DMS 273 (cell line): ENCODE data around the gene ASIC3.
"Not testable (repeated sequence)": the region's sequence is repeated elsewhere in the genome, so short reads cannot be mapped to it uniquely, and the experiment has no call there.

ENCODE experiments used
- DNase-seq: peaks from one replicate; lab custom pipeline; 2025; ENCODE audit not compliant: unreplicated experiment; lab: John Stamatoyannopoulos, UW

ASIC3 gene

GRCh38 chr7:151032936-151033863, 15.1 kb upstream of the ASIC3 start:
- DNase-seq: peak; percentile 46

DNA sequence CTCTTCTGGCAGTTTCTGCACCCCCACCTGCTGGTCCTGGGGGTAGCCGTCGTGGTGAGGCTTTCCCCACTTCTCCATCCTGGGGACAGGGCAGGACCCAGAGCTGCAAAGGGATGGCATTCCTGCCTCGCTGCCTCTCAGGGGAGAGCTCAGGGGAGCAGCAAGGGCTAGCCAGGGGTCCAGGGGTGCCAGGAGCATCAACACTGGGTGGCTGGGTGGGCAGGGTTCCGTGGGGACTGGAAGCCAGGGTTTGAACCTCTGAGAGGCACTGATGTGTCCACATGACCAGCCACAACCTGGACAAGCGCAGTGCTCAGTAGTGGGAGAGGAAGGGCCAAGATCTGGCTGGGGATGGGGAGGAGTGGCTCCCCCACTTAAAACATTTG, 14.5 kb upstream of the ASIC3 start:
- no peak for DNase-seq

DNA sequence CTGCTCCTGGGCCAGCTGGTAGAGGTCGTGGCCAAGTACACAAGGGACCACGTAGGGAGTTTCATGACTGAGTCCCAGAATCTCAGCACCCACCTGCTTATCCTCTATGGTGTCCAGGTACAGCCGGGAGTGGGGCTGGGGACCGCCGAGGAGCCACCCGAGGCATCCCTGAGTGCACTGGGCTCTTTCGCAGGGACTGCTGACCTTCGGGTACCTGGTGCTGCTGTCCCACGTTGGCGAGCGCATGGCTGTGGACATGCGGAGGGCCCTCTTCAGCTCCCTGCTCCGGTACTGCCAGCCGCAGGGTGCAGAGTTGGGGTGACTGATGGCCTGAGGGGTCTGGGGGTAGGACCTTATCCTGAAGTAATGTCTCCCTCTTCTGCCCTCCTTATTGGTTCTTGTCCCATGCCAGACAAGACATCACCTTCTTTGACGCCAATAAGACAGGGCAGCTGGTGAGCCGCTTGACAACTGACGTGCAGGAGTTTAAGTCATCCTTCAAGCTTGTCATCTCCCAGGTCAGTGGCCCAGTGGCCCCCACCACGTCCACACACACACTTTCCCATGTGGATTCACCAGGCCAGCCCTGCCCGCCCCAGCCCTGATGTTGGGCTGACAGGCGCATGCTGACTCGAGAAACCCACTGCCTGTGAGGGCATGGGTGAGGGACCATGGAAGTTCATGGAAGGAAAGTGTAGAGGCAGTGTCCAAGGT, 13.9 kb upstream of the ASIC3 start:
- no peak for DNase-seq

- DNase-seq: no peak
Measured at GRCh38 chr7:151035026-151035717, 13.2 kb upstream of the ASIC3 start.

GRCh38 chr7:151035902-151036301, 12.4 kb upstream of the ASIC3 start:
- no peak for DNase-seq

GRCh38 chr7:151038951-151039849, 9.1 kb upstream of the ASIC3 start:
- peak; percentile 88 for DNase-seq

DNA sequence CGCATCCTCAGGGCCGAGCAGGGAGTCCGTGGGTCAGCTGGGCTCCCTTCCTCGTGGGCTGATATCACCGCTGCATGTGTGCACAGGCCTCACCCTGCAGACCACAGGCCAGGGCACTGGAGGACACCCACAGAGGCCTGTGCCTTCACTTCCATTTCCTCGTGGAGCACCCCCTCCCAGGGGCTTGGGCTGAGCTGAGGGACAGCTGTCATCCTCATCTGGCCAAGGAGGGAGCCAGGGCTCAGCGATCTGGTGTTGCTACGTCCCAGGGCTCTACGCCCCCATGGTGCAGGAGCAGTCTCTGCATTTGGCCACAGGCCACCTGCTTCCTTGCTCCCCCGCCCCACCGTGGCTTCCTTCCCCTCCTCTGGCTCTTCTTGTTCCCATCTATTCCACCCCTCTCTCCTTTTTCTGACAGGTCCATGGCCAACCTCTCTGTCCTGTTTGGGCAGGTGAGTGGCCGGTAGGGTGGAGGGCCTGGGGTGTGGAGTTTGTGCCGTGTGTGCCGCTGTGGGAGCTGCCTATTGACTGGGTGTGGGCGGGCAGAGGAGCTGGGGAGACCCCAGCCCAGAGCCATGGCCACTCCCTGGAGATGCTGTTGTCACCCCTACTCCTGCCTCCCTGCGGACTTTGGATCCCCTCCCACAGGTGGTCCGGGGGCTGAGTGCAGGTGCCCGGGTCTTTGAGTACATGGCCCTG, 8.3 kb upstream of the ASIC3 start:
- DNase-seq: peak; percentile 81

DNA sequence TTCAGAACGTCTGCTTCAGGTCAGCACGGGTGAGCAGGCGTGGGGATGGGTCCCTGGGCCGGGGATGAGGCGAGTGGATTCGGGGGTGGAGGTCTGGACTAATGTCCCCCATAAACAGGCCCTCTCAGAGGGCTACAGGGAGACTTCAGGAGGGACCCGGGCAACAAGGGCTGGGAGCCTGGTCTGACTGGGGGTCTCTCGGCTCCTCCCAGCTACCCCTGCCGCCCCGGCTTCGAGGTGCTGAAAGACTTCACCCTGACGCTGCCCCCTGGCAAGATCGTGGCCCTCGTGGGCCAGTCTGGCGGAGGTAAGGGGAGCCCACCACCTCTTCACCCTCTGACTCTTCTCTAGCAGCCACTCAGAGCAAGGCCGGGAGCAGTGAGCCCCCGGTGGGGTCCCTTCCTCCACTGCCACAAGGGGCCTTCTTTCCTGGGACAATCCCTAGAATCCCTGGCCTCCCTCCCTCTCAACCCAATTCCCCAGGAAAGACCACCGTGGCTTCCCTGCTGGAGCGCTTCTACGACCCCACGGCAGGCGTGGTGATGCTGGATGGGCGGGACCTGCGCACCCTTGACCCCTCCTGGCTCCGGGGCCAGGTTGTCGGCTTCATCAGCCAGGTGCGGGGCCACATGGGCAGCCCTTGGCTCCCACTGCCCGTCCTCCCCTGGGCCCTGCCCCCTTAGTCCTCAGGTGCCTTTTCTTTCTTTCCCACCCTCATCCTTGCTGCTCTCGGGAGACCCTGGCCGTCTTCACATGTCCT, 7.5 kb upstream of the ASIC3 start:
- no peak for DNase-seq

GRCh38 chr7:151043449-151043848, 4.9 kb upstream of the ASIC3 start:
- DNase-seq: not testable (repeated sequence)

- DNase-seq: no peak
Measured at GRCh38 chr7:151043959-151044358, 4.4 kb upstream of the ASIC3 start.

DNA sequence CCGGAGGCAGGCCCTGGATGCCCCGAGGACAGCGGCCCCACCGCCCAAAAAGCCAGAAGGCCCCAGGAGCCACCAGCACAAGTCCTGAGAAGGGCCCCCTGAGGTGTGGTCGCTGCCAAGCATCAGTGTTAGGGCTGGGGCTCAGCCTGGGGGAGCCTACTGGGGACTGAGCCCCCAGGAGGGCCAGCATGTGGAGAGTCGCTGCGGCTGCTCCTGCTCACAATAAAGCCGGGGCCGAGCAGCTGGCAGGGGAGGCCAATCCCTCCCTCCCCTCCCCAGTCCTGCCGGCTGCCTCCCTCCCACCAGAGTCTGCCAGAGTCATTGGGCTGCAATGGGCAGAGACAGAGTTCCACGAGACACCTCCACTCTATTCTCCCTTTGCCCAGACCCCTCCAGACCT, 3.1 kb upstream of the ASIC3 start:
- peak; percentile 83 for DNase-seq

DNA sequence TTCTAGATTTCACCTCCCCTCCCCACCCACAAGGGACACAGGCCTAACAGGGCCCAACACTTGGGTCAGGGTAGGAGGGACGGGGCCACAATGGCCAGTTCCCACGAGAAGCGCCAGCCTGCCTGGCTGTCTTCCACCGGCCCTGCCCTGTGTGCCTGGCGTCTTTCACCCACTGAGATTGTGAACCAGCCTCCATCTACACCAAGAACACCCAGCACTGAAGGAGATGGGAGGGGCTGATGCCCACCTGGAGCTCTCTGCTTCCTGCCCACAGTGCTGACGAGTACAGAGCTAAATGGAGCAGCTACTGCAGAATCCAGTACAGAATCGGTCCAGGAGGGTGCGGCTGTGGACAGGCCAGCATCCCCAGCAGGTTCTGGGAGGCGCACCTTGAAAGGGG, 2.4 kb upstream of the ASIC3 start:
- no peak for DNase-seq

DNA sequence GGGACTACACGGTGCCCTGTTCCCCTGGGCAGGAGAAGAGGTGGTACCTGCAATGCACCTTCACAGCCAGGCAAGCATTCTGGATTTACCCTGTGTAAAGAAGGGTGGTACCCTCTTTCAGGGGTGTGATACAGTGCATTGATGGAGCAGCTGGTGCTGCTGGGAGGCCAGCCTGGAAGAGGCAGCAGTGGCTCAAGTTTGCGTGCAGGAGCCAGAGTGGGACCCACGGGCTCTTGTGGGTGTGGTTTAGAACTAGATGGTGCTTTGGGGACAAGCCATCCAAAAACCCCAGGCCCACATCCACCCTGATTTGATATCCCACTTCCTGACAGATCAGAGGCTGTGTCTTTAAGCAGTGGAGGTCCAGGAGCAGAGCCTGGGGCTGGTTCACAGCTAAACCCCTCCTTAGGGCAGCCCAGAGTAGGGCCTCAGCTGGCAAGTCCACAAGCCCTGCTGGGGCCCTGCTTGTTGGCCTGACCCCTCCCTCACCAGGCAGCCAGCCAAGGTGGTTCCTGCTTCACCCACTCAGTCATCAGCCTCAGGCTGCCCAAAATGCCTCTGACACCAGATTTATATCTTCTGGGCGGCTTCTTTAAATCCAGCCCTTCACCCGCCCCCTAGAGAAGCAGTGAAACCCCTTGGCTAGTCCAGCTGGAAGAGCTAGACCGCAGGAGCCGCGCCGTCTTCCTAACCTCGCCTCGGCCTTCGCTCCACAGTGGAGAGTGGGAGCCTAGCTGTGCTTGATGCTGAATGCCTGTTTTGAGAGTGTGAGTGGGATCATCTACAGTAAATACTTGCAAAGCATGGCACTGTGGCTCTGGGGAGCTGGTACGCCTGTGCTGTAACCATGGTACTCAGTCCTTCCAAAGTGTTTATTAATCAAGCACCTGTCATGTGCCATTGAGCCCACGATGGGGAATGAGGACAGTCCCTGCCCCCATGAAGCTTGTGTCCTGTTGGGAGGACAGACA, 1.4 kb upstream of the ASIC3 start:
- peak; percentile 86 for DNase-seq

GRCh38 chr7:151048911-151049463, 656 bp downstream of the ASIC3 start:
- no peak for DNase-seq

DNA sequence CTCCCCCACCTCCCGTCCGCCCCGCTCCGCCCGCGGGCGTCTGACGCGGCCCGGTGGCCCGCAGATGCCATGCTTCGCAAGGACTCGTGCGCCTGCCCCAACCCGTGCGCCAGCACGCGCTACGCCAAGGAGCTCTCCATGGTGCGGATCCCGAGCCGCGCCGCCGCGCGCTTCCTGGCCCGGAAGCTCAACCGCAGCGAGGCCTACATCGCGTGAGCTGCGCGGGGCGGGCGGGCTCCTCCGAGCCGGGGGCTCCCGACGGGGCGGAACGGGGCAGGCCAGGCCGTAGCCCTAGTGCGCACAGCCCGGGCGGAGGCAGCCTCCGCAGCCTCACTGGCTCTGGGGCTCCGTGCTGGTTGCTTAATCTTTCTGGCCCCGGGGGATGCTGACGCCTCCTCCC, 2.8 kb downstream of the ASIC3 start:
- no peak for DNase-seq

GRCh38 chr7:151053096-151053495, 4.8 kb downstream of the ASIC3 start:
- no peak for DNase-seq

GRCh38 chr7:151053751-151054150, 5.4 kb downstream of the ASIC3 start:
- DNase-seq: no peak

GRCh38 chr7:151056283-151056665, 7.9 kb downstream of the ASIC3 start:
- DNase-seq: no peak
